K562 (cell line): ENCODE results near the gene TMCC1. TPM values are rescaled to one million over a fixed set of nuclear protein-coding genes. Genes with fewer than 3 reads are reported as not detected.

Experiments used
- ATAC-seq: fragments of 200-7000 bp; cut with Tn5 transposase; 3 replicates; pipeline ENCODE4 v1.9.1; 2020; ENCODE audit warnings: moderate library complexity
- BruUV-seq: library from RNA; stranded (reverse); fragments of 400-500 nt; replicated peaks from 2 replicates; lab custom pipeline; 2021; lab: Mats Ljungman, UMichigan
- CTCF ChIA-PET: fragments of 300-600 bp; formaldehyde crosslinking; extraction: SDS; loops from one replicate; lab custom pipeline; 2021; ENCODE audit warnings: low intra/inter-chr PET ratio; lab: Yijun Ruan, JAX
- POLR2A ChIA-PET: fragments of 300-600, 350-650 bp; sonication (Branson Sonifier 250); formaldehyde crosslinking; extraction: SDS; loops from one replicate; lab custom pipeline; 2021; ENCODE audit warnings: antibody characterized with exemption, inconsistent platforms; lab: Yijun Ruan, JAX
- DNase-seq, 4 experiments: peaks; one replicate each; pipeline versions ENCODE4 v3.0.0 to v3.0.0-alpha.2; 2011 to 2018; ENCODE audit warnings: low spot score in 3 of 4, mixed read lengths in 3 of 4; ENCODE audit errors: extremely low read depth in 1 of 4
- FAIRE-seq: peaks from 2 replicates; lab custom pipeline; 2011; peaks lifted over from hg19 to GRCh38; lab: Jason Lieb, UNC
- H2AFZ ChIP-seq: 2 replicates; pipeline ENCODE4 v1.6.0; 2011; ENCODE audit warnings: low read depth, low read length, control low read depth, inconsistent platforms
- H3K27ac ChIP-seq: fragments of 200-600 bp; 3 replicates; pipeline ENCODE4 v1.8.0; 2011; ENCODE audit warnings: low read depth, mild to moderate bottlenecking, control low read depth, inconsistent platforms, low read length, moderate library complexity, mixed read lengths; ENCODE audit errors: extremely low read depth
- H3K27me3 ChIP-seq, 2 experiments: fragments of 300-600 bp in 1 of 2; 2 replicates in 1 of 2; 3 replicates in 1 of 2; pipeline versions ENCODE4 v1.6.0 to v1.8.0; 2011; ENCODE audit warnings: inconsistent platforms in 2 of 2, low read length in 2 of 2, mild to moderate bottlenecking in 1 of 2, mixed read lengths in 1 of 2, moderate library complexity in 1 of 2; ENCODE audit not compliant: control insufficient read depth in 2 of 2, insufficient read depth in 2 of 2
- H3K36me3 ChIP-seq: fragments of 300-600 bp; 3 replicates; pipeline ENCODE4 v1.8.0; 2011; ENCODE audit warnings: mild to moderate bottlenecking, low read length, inconsistent platforms; ENCODE audit not compliant: control insufficient read depth, insufficient read depth
- H3K4me1 ChIP-seq, 2 experiments: fragments of 200-600 bp in 1 of 2; replicated peaks in 1 of 2; 2 replicates in 1 of 2; 3 replicates in 1 of 2; pipeline versions ENCODE4 v1.5.1 to v1.8.0; 2011; ENCODE audit warnings: inconsistent platforms in 2 of 2, low read length in 2 of 2, mild to moderate bottlenecking in 1 of 2, mixed read lengths in 1 of 2, moderate library complexity in 1 of 2; ENCODE audit not compliant: control insufficient read depth in 2 of 2, insufficient read depth in 2 of 2
- H3K4me2 ChIP-seq: 2 replicates; pipeline ENCODE4 v1.6.1; 2011; ENCODE audit warnings: low read length, control low read depth, inconsistent platforms, mixed read lengths; ENCODE audit not compliant: insufficient read depth
- H3K4me3 ChIP-seq: fragments of 200-600 bp; sonication (generic), shearing (Covaris generic); 2 replicates; pipeline ENCODE4 v1.5.1; 2016; ENCODE audit warnings: control low read depth, inconsistent platforms
- H3K79me2 ChIP-seq: fragments of 200-600 bp; 3 replicates; pipeline ENCODE4 v1.8.0; 2011; ENCODE audit warnings: low read length, inconsistent platforms; ENCODE audit not compliant: control insufficient read depth, insufficient read depth
- H3K9ac ChIP-seq, 2 experiments: 2 replicates each; pipeline versions ENCODE4 v1.6.0 to v1.6.1; 2011; ENCODE audit warnings: low read depth in 2 of 2, low read length in 2 of 2, control low read depth in 1 of 2, inconsistent platforms in 1 of 2, mild to moderate bottlenecking in 1 of 2, mixed read lengths in 1 of 2; ENCODE audit not compliant: insufficient read depth in 1 of 2
- H3K9me1 ChIP-seq: one replicate; pipeline ENCODE4 v1.6.0; 2011; ENCODE audit warnings: inconsistent platforms, mild to moderate bottlenecking, low read length, moderate library complexity; ENCODE audit not compliant: control insufficient read depth, insufficient read depth
- H3K9me3 ChIP-seq: replicated peaks from 2 replicates; pipeline ENCODE4 v1.5.1; 2011; ENCODE audit warnings: low read depth, low read length, inconsistent platforms; ENCODE audit not compliant: control insufficient read depth, insufficient read depth
- H4K20me1 ChIP-seq: replicated peaks from 2 replicates; pipeline ENCODE4 v1.6.1; 2011; ENCODE audit warnings: low read length, inconsistent platforms, mixed read lengths; ENCODE audit not compliant: control insufficient read depth, insufficient read depth
- CHAMP1 ChIP-seq: fragments of 450-650 bp; IDR thresholded peaks from 2 replicates; pipeline ENCODE4 v1.6.1; 2016; ENCODE audit warnings: mild to moderate bottlenecking
- DDX20 ChIP-seq: fragments of 450-650 bp; IDR thresholded peaks from 2 replicates; pipeline ENCODE4 v1.6.1; 2016; ENCODE audit warnings: missing genetic modification characterization, low read depth, mild to moderate bottlenecking, missing compliant biosample characterization, moderate library complexity
- HMGXB4 ChIP-seq: sonication (generic); formaldehyde crosslinking; IDR thresholded peaks from 2 replicates; pipeline ENCODE4 v1.8.1; 2023; ENCODE audit warnings: mild to moderate bottlenecking, missing genetic modification reagents
- HNRNPL ChIP-seq: fragments of 200-400 bp; formaldehyde crosslinking; IDR thresholded peaks from 2 replicates; pipeline ENCODE4 v1.6.1; 2017; ENCODE audit warnings: low read depth, mild to moderate bottlenecking, low read length
- KLF13 ChIP-seq: fragments of 450-650 bp; IDR thresholded peaks from 2 replicates; pipeline ENCODE4 v1.6.1; 2016; ENCODE audit warnings: missing genetic modification characterization, low read depth, mild to moderate bottlenecking, missing compliant biosample characterization, moderate library complexity, borderline replicate concordance
- NR4A1 ChIP-seq, 2 experiments: fragments of 250-450 bp in 1 of 2; fragments of 450-650 bp in 1 of 2; sonication (Bioruptor Pico) in 1 of 2; IDR thresholded peaks; 2 replicates each; pipeline versions ENCODE4 v1.4.0 to v1.6.1; 2016 to 2020; ENCODE audit warnings: mild to moderate bottlenecking in 2 of 2, missing compliant biosample characterization in 1 of 2, missing genetic modification characterization in 1 of 2, moderate library complexity in 1 of 2
- POLR2AphosphoS5 ChIP-seq: IDR thresholded peaks from 2 replicates; pipeline ENCODE4 v1.6.1; 2011; ENCODE audit warnings: mild to moderate bottlenecking, low read depth, low read length, moderate library complexity; ENCODE audit not compliant: control insufficient read depth, insufficient read depth
- RAD51 ChIP-seq: fragments of 450-650 bp; IDR thresholded peaks from 2 replicates; pipeline ENCODE4 v1.7.1; 2016; ENCODE audit warnings: low read depth, mild to moderate bottlenecking, borderline replicate concordance
- TRIM24 ChIP-seq, 2 experiments: fragments of 450-650 bp; IDR thresholded peaks; 2 replicates each; pipeline ENCODE4 v1.6.1; 2016
- ZC3H8 ChIP-seq: fragments of 450-650 bp; IDR thresholded peaks from 2 replicates; pipeline ENCODE4 v1.6.1; 2017
- ZFP36 ChIP-seq: fragments of 150-350 bp; IDR thresholded peaks from 2 replicates; pipeline ENCODE4 v1.6.1; 2018; ENCODE audit warnings: low read length, low read depth; ENCODE audit not compliant: partially characterized antibody
- WGBS: fragments of 100-300 bp; shearing (Covaris generic); methylation state at CpG from one replicate; pipeline ENCODE4 v1.1.6; 2016; ENCODE audit warnings: low coverage, mixed read lengths; ENCODE audit not compliant: insufficient coverage; ENCODE audit errors: missing lambda C conversion rate; 5-methylcytosine and 5-hydroxymethylcytosine counted together
- in situ Hi-C: fragments of 300-500 bp; cut with MboI; formaldehyde crosslinking; loops from 4 replicates; pipeline ENCODE4 v1.15.0; 2018; ENCODE audit warnings: inconsistent platforms, mixed read lengths
- intact Hi-C: fragments of 100-400 bp; cut with micrococcal nuclease; formaldehyde crosslinking; loops from 2 replicates; pipeline ENCODE4 v1.14.2; 2022
- polyA plus RNA-seq, 8 experiments: library from polyadenylated mRNA; depleted of rRNA in 4 of 8; stranded (reverse) in 5 of 8; unstranded in 3 of 8; fragments of >200 nt; fragmentation: Nextera tagmentation in 2 of 8; fragmentation: Illumina TruSeq in 1 of 8; extraction: Ambion mirVana in 2 of 8; extraction: Trizol in 1 of 8; gene quantifications; 2 replicates each; pipeline versions ENCODE4 v1.2.1 to v1.2.3, GENCODE V29; 2011 to 2014; ENCODE audit warnings: inconsistent platforms in 1 of 8, missing spikeins in 1 of 8
- total RNA-seq, 7 experiments: library from RNA; depleted of rRNA in 6 of 7; stranded (reverse); fragments of >200 nt in 6 of 7; fragmentation: Illumina TruSeq in 2 of 7; extraction: Trizol in 2 of 7; gene quantifications; 2 replicates each; pipeline versions ENCODE4 v1.2.1 to v1.2.3, GENCODE V29; 2011 to 2021; ENCODE audit warnings: low replicate concordance in 1 of 7
- TF ChIP-seq, protein P1 (sequence below): fragments of 200-400 bp; formaldehyde crosslinking; IDR thresholded peaks from 2 replicates; pipeline ENCODE4 v1.6.1; 2017; ENCODE audit warnings: mild to moderate bottlenecking, low read depth, low read length, moderate library complexity

The TMCC1 gene
- total and polyA plus RNA-seq, 9 of the 15 experiments (the other 6 are each of a cell fraction or from before 2014, with no cell fraction given) = 0.89 to 8.7 (median 4.0) TPM

DNA sequence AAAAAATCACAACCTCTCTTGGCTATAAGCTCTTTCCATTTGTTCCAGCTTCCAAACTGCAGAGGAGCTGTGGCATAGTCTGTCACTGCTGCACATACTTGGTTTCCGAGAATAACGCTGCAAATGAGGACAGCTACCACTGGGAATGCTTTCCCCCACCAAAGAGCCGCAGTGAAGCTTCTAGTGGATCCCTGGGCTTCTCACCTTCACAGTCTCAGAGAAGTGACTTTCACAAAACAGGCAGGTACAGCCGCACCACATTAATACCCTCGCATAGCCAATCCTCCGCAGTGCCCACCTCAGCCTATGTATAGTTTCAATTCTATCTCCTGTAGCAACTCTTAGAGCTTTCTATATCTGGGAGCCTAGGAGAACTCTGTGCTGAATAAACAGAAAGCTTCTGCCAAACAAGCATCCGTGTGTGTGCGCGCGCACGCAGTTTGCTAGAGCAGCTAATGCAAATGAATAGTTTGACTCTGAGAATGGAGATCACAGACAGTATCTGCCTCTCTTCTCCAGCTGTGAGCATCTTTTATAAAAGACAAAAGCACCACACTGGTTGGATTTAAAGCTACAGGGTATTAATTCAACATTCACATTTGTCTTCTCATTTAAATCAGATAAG lies 205.1 kb downstream of the TMCC1 start (continued):
- no peak for TF ChIP-seq ZC3H8
- TF ChIP-seq RAD51 = no peak
- no peak for TF ChIP-seq NR4A1 (CRISPR knock-in tag; IDR thresholded peaks at IDR 0.05)
- TF ChIP-seq NR4A1 (tag; IDR thresholded peaks at IDR 0.05) = no peak
- no peak for TF ChIP-seq ZFP36
- TF ChIP-seq HMGXB4 (CRISPR knock-in tag) = no peak

GRCh38 chr3:129687586-129688125 lies 205.9 kb downstream of the TMCC1 start:
- H3K4me3 ChIP-seq = no peak overlapping the region
- WGBS = 45% methylated on average over 2 of the region's 2 CpGs
- H3K9me1 ChIP-seq = no peaks in the 10 kb centered on the region
- no peak overlapping the region for H2AFZ ChIP-seq
- ChIA-PET POLR2A (interaction anchor here (0.6 kb wide), 1 partner anchor 22 kb away, joined by 3 read pairs; no protein-coding TSS in a partner anchor), CTCF (no interaction called here)
- intact Hi-C loops = no loop called here
- no peak overlapping the region for H3K27ac ChIP-seq
- no peak overlapping the region for H3K4me2 ChIP-seq
- DNase-seq (no peak), ATAC-seq (no peak), FAIRE-seq (no peak)
- H3K79me2 ChIP-seq = no peaks in the 10 kb centered on the region
- no peaks in the 10 kb centered on the region for H4K20me1 ChIP-seq
- H3K9ac ChIP-seq = no peak overlapping the region
- H3K4me1 ChIP-seq = peaks cover 0 to 7% of the 10 kb centered on the region in 2 experiments; a peak in 3 of 5 replicates
- H3K27me3 ChIP-seq = no peaks in the 10 kb centered on the region
- H3K9me3 ChIP-seq = no peaks in the 10 kb centered on the region
- no peaks in the 10 kb centered on the region for H3K36me3 ChIP-seq
- no TSS peak for BruUV-seq
- in situ Hi-C loops = no loop called here
- TF ChIP-seq, protein P1, sequence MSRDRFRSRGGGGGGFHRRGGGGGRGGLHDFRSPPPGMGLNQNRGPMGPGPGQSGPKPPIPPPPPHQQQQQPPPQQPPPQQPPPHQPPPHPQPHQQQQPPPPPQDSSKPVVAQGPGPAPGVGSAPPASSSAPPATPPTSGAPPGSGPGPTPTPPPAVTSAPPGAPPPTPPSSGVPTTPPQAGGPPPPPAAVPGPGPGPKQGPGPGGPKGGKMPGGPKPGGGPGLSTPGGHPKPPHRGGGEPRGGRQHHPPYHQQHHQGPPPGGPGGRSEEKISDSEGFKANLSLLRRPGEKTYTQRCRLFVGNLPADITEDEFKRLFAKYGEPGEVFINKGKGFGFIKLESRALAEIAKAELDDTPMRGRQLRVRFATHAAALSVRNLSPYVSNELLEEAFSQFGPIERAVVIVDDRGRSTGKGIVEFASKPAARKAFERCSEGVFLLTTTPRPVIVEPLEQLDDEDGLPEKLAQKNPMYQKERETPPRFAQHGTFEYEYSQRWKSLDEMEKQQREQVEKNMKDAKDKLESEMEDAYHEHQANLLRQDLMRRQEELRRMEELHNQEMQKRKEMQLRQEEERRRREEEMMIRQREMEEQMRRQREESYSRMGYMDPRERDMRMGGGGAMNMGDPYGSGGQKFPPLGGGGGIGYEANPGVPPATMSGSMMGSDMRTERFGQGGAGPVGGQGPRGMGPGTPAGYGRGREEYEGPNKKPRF = no peak
- no peak for TF ChIP-seq HNRNPL
- TF ChIP-seq CHAMP1 = no peak
- TF ChIP-seq POLR2AphosphoS5 = no peak
- no peak for TF ChIP-seq DDX20 (tag)
- no peak for TF ChIP-seq TRIM24 (IDR thresholded peaks at IDR 0.05)
- TF ChIP-seq KLF13 (tag) = no peak
